DMS 273 (cell line): Measurements from ENCODE around the gene SYNE2.
"Not testable (repeated sequence)": the region's sequence is repeated elsewhere in the genome, so short reads cannot be mapped to it uniquely, and the experiment has no call there.

Source experiments
- DNase-seq: peaks from one replicate; lab custom pipeline; 2025; ENCODE audit not compliant: unreplicated experiment; lab: John Stamatoyannopoulos, UW

The SYNE2 gene

DNA sequence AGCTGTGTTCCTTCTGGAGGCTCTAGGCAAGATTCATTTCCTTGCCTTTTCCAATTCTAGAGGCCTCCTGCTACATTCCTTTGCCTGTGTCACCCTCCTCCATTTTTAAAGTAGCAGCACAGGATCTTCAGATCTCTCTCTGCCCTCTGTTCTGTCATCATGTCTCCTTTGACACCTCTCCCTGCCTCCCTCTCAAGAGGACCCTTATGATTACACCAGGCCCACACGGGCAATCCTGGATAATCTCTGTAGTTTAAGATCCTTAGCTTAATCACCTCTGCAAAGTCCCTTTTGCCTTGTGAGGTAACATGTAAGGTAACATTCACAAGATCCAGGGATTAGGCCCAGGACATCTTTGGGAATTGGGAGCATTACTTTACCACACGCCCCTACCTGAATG is 155.2 kb downstream of the SYNE2 start:
- DNase-seq = no peak

DNA sequence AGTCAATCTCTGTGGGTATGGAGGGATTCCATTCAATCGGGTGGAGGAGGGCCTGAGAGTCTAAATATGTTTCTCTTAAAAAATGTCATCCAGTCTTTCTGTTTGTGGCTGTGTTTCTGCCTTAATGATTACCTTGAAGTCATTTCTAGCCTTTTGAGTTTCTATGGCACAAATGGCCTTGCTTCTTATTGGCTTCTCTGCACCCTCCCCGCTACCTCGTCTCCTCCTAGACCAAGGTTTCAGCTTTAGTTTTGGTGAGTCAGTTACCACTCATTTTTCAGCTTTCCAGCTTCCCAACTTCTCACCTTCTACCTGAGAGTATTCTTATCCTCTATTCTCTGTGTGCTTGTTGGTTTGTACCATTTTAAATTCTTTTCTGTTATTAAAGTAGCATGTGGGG is 159.2 kb downstream of the SYNE2 start:
- no peak for DNase-seq

DNA sequence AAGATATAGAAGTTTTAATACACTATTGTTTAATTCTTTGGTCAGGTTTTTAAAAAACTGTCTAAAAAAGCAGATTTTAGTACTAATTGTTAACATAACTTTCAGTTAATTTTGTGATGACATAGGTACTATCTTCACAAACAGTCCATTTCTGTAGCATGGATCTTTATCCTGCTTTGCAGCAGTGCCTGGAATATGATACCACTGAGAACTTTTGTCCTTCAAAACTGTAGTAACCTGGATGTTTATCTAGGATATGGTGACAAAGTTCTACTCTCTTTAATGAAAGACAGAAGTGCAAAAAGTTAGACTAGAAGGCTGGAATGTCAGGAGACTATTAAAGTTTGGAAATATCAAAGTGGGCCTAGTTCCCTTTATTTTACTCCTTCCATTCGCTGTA is 159.9 kb downstream of the SYNE2 start:
- no peak for DNase-seq

DNA sequence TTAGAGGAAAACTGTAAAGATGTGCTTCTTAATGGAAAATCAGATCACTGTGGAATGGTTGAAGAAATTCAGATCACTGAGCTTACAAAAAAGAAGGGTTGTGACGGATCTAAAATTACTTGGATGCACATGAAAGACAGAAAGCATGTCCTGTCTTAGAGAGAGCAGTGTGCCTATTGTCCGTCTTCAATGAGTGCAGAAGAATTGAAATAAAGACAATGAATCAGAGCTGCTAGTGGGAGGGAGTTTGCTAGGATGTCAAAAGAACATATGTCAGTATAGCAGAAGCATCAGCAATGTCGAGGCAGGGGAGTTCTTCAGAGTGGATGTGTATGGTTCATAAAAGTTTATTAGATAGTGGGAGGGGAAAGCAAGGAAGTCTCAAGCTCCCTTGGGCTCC is 172.7 kb downstream of the SYNE2 start:
- no peak for DNase-seq

DNA sequence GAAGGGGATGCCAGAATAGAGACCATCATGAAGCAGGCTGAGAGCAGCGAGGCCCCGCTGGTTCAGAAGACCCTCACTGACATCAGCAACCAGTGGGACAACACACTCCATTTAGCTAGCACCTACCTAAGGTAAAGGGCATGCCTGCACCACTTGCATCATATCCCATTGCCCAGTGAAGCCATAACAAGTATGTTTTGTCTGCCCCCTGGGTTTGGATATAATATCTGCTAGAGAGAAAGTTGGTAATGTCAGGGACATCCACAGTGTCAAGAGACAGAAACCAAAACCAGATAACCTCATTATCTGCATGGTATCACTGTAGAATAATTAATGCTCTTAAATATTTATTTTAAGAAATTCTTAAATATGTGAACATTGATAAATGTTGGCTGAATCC is 173.8 kb downstream of the SYNE2 start:
- DNase-seq = no peak

DNA sequence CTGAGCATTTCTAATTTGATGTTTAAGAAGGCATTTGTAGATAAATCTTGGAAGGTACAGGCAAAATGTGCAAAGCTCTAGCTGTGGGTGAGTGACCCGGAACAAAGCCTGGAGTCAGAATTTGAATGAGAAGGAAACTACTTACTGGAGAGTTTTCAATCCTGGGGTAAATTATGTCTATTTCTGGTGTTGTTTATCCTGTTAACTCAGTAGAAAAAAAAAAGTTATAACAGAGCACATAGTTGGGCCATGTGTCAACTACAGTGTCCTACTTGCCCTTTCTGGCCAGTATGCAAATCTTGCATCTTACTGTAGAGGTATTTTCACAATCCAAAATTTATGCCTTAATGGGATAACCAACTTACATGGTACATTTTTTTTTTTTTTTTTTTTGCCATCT is 182.3 kb downstream of the SYNE2 start:
- DNase-seq = no peak

DNA sequence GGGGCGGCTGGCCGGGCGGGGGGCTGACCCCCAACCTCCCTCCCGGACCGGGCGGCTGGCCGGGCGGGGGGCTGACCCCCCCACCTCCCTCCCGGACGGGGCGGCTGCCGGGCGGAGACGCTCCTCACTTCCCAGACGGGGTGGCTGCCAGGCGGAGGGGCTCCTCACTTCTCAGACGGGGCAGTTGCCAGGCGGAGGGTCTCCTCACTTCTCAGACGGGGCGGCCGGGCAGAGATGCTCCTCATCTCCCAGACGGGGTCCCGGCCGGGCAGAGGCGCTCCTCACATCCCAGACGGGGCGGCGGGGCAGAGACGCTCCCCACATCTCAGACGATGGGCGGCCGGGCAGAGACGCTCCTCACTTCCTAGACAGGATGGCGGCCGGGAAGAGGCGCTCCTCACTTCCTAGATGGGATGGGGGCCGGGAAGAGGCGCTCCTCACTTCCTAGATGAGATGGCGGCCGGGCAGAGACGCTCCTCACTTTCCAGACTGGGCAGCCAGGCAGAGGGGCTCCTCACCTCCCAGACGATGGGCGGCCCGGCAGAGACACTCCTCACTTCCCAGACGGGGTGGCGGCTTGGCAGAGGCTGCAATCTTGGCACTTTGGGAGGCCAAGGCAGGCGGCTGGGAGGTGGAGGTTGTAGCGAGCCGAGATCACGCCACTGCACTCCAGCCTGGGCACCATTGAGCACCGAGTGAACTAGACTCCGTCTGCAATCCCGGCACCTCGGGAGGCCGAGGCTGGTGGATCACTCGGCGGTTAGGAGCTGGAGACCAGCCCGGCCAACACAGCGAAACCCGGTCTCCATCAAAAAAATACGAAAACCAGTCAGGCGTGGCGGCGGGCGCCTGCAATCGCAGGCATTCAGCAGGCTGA is 185.3 kb downstream of the SYNE2 start:
- DNase-seq = not testable (repeated sequence)

DNA sequence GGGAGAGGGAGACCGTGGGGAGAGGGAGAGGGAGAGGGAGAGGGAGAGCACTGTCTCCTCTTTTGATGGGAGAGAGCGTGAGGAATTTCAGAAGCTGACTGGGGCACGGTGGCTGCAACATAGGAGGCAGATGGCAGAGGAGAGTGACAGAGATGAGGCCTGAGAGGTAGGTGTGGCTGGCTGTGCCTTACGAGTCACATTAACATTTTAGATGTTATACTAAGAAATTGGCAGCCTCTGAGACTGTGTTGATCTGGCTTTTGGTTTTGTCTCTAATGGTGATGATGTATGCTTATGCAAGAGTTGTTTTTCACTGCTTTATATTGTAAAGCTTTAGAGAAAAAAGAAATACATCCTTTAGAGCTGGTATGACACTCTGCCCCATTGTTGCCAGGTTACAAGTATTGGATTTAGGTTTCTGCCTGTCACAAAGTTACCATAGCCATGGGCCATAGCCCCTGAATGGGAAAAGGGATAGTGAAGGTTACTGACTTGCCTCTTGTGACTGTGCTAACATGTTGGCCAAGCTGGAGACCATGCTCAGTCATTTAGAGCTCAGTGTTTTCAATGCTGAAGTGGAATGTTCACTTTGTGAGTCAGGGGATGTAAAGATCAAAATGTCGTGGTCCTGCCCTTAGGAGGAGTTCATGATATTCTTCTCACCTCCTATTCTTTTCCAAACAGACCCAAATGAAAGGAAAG is 186.2 kb downstream of the SYNE2 start:
- DNase-seq = no peak

DNA sequence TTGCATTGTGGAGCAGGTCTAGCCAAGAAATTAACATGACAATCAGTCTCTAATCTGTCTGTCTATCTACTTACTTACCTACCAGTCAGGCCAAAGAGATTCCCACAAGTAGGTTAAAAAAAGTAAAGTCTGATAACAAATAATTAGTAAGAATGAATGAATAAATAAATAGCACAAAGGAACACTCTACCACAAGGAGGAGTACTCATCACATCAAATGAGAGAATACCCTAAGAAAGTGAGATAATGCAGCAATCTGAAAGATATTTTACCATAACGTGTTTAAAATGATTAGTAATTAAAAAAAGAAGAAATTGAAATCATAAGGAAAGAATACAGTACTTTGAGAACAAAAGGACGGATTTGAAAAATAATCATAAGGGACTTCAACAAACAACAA is 187.2 kb downstream of the SYNE2 start:
- DNase-seq = no peak

DNA sequence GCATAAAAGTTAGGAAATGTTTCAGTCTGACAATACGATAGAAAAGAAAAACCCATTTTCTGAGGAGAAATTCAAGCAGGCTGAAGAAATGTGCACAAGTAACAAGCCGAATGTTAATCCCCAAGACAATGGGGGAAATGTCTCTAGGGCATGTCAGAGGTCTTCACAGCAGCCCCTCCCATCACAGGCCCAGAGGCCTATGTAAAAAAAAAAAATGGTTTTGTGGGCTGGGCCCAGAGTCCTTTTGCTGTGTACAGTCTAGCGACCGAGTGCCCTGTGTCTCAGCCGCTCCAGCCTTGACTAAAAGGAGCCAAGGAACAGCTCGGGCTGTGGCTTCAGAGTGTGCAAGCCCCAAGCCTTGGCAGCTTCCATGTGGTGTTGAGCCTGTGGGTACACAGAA is 190.5 kb downstream of the SYNE2 start:
- not testable (repeated sequence) for DNase-seq

DNA sequence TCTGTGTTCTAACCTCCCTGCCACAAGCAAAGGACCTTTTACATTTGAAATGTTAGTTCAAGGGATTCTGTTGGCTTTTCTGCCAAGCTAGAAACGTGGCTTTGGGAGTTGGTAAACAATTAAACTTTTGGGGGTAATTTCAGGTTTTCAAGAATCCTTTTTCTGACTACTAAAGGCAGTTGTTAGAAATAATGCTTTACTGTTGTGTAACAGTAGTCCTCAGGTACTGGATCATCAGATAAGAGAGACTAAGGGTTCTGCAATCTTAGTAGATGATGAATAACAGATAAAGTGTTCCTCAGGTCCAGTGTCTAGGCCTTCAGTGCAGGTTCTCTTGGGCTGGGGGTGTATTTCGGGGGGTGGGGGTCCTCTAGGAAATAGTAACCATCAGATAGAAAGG is 192.3 kb downstream of the SYNE2 start:
- DNase-seq = no peak

DNA sequence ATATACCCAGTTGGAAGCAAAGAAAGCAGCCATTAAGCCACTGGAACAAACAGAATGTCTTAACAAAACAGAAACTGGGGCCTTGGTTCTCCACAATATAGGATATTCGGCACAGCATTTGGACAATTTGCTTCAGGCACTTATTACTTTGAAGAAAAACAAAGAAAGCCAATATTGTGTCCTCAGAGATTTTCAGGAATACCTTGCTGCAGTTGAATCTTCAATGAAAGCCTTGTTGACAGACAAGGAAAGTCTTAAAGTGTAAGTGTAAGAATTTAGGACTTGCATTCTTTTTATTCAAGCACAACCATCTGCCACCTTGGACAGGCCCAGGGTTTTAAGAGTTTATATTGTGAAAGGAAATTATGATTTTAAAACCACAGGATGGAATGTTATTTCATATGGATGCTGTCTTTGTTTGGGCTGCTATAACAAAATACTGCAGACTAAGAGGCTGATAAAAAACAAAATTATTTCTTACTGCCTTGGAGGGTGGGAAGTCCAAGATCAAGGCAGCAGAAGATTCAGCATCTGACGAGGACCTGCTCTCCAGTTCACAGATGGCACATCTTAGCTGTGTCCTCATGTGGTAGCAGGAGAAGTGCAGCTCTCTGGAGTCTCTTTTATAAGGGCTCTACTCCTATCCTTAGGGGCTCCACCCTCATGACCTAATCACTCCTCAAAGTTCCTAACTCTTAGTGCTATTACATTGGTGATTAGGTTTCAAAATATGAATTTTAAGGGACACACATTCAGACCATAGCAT is 197.0 kb downstream of the SYNE2 start:
- no peak for DNase-seq

DNA sequence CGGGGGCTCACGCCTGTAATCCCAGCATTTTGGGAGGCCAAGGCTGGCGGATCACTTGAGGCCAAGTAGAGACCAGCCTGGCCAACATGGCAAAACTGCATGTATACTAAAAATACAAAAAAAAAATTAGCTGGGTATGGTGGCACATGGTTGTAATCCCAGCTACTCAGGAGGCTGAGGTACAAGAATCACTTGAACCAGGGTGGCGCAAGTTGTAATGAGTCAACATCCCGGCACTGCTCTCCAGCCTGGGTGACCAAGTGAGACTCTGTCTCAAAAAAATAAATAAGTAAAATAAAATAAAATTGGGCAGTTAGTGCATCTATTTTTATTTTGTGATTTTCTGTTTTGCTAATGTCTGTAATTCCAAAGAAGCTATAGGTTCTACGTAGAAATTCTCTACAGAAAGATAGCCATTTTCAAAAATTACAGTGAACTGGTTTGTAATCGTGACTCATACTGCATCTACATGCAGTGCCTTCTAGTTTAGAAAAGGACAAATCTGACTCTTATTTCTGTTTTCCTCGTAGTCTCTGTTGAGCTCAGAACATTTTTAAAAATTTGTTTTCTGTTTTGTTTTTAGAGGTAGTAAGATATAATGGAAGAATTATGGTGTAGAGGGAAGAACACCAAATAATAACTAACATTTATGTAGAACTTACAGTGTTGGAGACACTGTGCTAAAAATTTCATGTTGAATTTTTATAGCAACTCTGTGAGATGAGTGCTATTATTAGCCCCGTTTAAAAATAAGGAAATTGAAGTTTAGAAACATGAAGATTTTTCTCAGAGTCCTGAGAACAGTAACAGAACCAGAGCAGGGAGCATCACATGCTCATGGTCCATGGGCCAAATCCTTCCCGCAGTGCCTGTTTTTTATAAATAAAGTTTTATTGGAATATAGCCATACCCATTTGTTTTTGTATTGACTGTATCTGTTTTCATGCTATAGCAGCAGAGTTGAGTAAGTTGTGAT is 201.2 kb downstream of the SYNE2 start:
- no peak for DNase-seq

DNA sequence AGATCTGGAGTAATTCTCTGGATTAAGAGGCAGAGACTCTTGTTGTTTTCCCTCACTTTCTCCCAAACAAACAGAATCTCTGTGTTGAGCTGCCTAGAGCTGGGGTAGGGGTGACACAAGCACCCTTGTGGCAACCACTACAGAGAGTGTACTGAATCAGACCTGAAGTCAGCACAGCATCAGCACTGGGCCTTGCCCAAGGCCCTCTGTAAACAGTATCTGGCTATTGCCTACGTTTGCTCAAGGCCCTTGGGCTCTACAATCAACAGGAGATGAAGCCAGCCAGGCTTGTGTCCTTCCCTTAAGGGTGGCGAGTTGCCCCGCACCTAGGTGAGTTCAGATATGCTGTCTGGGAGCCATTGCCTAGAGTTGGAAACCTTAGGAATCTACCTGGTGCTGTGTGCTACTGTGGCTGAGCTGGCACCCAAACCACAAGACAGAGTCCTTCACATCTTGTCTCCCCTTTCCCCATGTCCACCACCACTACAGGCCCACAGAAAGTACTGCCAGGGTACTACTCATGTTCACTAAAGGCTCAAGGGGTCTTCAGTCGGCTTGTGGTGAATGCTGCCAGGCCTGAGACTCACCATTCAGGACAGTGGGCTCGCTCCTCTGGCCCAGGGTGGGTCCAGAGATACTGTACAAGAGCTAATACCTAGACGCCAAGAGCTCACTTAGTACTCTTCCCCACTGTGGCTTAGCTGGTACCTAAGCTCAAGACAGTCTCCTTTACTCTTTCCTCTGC is 206.8 kb downstream of the SYNE2 start:
- no peak for DNase-seq

DNA sequence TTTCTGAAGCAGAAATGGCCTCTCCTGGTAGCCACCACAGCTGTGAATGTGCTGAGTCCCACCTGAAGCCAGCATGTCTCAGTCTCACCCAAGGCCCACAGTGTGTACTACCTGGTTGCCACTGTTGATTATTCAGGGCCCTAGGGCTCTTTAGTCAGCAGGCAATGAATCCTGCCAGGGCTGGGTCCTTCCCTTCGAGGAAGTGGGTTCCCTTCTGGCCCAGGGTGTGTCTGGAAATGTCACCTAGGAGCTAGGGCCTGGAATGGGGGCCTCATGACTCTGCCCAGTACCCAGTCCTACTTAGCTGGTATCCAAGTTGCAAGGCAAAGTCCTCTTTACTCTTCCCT is 207.4 kb downstream of the SYNE2 start:
- DNase-seq = no peak

DNA sequence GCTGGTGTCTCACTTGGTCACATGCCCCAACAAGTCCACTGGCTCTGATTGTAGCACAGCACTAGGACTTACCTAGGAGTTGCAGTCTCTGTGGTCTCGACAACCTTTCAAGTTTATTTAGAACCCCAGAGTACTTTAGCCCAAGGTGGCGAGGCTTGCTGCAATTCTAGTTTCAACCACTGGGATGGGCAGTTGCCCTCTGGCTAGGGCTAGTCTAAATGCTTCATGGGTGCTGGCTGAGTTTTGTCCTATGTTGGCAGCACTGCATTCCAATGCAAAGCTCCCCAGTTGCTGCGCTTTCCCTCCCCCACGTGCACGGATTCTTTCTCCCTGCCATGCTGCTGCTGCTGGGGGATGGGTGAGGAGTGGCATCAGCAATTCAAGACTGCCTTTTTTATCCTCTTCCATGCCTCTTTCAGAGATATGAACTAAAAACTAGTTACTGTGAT is 207.9 kb downstream of the SYNE2 start:
- DNase-seq = peak; percentile 37

DNA sequence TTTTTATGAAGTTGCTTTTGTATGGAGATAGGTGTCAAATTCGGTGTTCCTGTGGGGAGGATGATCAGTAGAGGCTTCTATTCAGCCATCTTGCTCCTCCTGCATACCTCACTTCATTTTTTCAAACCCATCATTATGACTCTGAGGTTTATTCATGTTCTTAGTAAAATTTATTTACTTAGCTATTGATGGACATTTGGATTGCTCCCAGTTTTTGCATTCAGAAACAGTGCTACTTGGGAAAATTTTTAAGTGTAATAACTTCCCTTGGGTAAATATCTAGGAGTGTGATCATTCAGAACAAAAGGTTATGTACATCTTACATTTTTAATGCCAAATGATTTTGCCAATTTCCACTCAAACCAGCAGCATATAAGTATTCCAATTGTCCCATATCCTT is 208.3 kb downstream of the SYNE2 start:
- no peak for DNase-seq

DNA sequence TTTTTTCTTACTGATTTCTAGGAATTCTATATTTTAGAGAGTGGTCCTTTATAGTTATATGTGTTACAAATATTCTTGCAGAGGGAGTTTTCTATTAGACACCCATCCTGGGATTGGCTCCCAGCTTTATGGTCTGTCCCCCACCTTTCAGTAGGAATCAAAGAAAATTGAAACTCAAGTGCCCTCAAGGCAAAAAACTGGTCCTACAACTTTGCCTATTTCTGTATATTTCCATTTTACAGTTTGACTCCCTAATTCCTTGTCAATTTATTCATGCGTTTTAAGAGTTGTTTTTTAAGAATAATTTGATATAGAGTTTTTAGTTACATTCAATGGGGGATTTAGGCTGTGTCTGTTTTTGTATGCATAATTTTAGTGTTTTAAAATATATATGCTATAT is 208.9 kb downstream of the SYNE2 start:
- DNase-seq = no peak

DNA sequence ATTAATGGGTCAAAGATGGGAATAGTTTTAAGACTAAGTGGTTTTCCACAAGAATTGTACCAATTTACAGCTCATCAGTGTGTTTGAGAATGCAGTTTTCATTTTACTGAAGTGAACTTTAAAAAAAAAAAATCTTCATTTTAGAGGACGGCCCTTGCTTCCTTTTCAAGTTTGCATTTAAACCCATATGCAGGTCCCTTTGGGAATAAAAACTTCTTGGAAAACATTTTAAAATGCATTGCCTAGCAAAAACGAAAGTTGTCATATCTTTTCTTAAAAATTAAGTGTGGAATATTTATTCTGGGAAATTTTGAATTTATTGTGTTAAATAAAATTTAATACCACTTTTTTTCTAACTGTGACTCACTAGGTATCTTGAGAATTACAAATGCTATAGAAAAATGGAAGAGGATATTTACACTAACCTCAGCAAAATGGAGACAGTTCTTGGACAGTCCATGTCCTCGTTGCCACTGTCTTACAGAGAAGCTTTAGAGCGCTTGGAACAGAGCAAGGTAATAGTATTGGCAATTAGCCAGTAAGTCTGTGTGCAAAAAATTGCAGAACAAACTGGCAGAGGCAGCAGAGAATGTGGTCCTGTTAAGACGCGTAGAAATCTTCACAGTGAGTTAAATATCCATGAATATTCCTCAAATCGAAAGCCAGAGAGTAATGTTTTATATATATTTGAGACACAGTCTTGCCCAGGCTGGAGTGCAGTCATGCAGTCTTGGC is 209.7 kb downstream of the SYNE2 start:
- no peak for DNase-seq
